BE2C (cell line): Measurements from ENCODE around the gene POLR3H.

Experiments used
- DNase-seq: peaks from one replicate; pipeline ENCODE4 v3.0.0-alpha.2; 2020
- H3K27me3 ChIP-seq: fragments of 250-450 bp; sonication (Bioruptor Pico); 2 replicates; pipeline ENCODE4 v1.5.1; 2020; ENCODE audit warnings: mild to moderate bottlenecking
- H3K36me3 ChIP-seq: fragments of 250-450 bp; sonication (Bioruptor Pico); 2 replicates; pipeline ENCODE4 v1.5.1; 2020; ENCODE audit warnings: mild to moderate bottlenecking
- H3K4me1 ChIP-seq: fragments of 250-450 bp; sonication (Bioruptor Pico); 2 replicates; pipeline ENCODE4 v1.5.1; 2020
- H3K4me3 ChIP-seq: 2 replicates; pipeline ENCODE4 v1.5.1; 2011; ENCODE audit warnings: low read depth, low read length
- H3K9me3 ChIP-seq: fragments of 250-450 bp; sonication (Bioruptor Pico); 2 replicates; pipeline ENCODE4 v1.5.1; 2020
- TF ChIP-seq, protein P1 (sequence below): IDR thresholded peaks from 2 replicates; pipeline ENCODE4 v1.5.1; 2012; ENCODE audit warnings: mild to moderate bottlenecking, low read depth, low read length

The POLR3H gene

DNA sequence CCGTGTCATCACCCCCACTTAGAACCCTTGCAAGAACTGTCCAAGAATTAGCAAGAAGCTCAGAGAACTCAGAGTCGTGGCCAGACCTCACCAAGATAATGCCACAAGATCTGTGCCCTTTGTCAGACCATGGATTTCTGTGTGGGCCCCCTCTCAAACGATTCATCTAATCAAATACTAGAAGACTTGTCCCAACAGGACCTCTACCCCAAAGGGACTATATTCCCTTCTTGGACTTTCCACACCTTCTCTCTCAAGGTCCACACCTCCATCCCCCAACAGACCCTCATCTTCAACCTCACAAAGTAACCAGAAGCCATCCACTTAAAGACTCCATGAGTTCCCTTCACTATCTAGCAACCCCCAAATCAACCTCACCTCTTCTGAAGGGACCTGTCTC, 2.8 kb downstream of the POLR3H start:
- TF ChIP-seq, protein P1, sequence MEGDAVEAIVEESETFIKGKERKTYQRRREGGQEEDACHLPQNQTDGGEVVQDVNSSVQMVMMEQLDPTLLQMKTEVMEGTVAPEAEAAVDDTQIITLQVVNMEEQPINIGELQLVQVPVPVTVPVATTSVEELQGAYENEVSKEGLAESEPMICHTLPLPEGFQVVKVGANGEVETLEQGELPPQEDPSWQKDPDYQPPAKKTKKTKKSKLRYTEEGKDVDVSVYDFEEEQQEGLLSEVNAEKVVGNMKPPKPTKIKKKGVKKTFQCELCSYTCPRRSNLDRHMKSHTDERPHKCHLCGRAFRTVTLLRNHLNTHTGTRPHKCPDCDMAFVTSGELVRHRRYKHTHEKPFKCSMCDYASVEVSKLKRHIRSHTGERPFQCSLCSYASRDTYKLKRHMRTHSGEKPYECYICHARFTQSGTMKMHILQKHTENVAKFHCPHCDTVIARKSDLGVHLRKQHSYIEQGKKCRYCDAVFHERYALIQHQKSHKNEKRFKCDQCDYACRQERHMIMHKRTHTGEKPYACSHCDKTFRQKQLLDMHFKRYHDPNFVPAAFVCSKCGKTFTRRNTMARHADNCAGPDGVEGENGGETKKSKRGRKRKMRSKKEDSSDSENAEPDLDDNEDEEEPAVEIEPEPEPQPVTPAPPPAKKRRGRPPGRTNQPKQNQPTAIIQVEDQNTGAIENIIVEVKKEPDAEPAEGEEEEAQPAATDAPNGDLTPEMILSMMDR, result no peak
- no peak for DNase-seq
- H3K9me3 ChIP-seq, result no peaks in the 10 kb centered on the region
- peaks cover 47% of the 10 kb centered on the region for H3K36me3 ChIP-seq
- no peaks in the 10 kb centered on the region for H3K27me3 ChIP-seq
- H3K4me3 ChIP-seq, result no peak overlapping the region
- H3K4me1 ChIP-seq, result peaks cover 3% of the 10 kb centered on the region; the same call in 1 of the 2 replicates

DNA sequence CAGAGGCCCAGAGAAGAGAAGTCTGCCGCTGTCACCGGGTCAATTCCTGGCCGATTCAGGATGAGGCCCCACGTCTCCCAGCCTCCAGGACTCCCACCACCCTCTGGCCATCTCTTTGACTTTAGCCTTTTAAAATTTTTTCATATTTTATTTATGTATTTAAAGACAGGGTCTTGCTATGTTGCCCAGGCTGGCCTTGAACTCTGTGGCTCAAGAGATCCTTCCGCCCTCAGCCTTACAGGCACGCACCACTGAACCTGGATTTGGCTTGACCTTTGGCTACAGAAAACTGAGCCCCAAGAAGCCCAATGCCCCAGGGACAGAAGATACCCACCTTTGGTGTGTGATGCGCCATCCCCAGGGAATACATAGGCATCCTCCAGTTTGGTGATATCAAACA, 3.9 kb downstream of the POLR3H start:
- no peaks in the 10 kb centered on the region for H3K9me3 ChIP-seq
- H3K4me1 ChIP-seq, result peaks cover 3% of the 10 kb centered on the region; the same call in 1 of the 2 replicates
- H3K36me3 ChIP-seq, result peaks cover 47% of the 10 kb centered on the region
- no peaks in the 10 kb centered on the region for H3K27me3 ChIP-seq
- H3K4me3 ChIP-seq, result no peak overlapping the region
- TF ChIP-seq, protein P1, result no peak
- DNase-seq, result no peak

DNA sequence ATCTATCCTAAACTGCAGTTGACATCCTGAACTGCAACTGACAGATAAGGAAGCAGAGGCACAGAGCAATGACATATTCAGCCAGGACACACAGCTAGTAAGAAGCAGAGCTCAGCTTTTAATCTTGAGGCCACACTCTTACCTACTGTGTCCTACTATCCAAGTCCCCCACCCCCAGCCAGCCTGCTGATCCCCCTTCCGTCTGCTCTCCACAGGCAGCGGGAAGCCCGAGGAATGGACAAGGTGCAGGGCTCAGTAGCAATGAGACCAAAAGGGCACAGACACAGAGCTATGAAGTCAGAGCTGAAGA, 4.3 kb downstream of the POLR3H start:
- Histone ChIP-seq H3K9me3 (no peaks in the 10 kb centered on the region), H3K36me3 (peaks cover 50% of the 10 kb centered on the region), H3K4me1 (peaks cover 2% of the 10 kb centered on the region; the same call in 1 of the 2 replicates), H3K4me3 (no peak overlapping the region), H3K27me3 (no peaks in the 10 kb centered on the region)
- DNase-seq, result no peak
- TF ChIP-seq, protein P1, result no peak

GRCh38 chr22:41539146-41540005, 4.9 kb downstream of the POLR3H start:
- Histone ChIP-seq H3K4me1 (no peaks in the 10 kb centered on the region), H3K4me3 (no peak overlapping the region), H3K36me3 (peaks cover 56% of the 10 kb centered on the region), H3K9me3 (no peaks in the 10 kb centered on the region), H3K27me3 (no peaks in the 10 kb centered on the region)
- DNase-seq, result no peak
- TF ChIP-seq, protein P1, result no peak

- H3K27me3 ChIP-seq, result no peaks in the 10 kb centered on the region
- TF ChIP-seq, protein P1, result no peak
- no peaks in the 10 kb centered on the region for H3K9me3 ChIP-seq
- H3K4me1 ChIP-seq, result no peaks in the 10 kb centered on the region
- peaks cover 60% of the 10 kb centered on the region for H3K36me3 ChIP-seq
- no peak for DNase-seq
- no peak overlapping the region for H3K4me3 ChIP-seq
Observed at GRCh38 chr22:41538583-41538982, 5.7 kb downstream of the POLR3H start.

- Histone ChIP-seq H3K36me3 (peaks cover 65% of the 10 kb centered on the region), H3K4me3 (no peak overlapping the region), H3K27me3 (no peaks in the 10 kb centered on the region), H3K9me3 (no peaks in the 10 kb centered on the region), H3K4me1 (no peaks in the 10 kb centered on the region)
- no peak for DNase-seq
- TF ChIP-seq, protein P1, result no peak
Observed at GRCh38 chr22:41537203-41537602, 7.1 kb downstream of the POLR3H start.
